ENCODE data around the gene HHAT. TPM values are rescaled to one million over a fixed set of nuclear protein-coding genes. Genes with fewer than 3 reads are reported as not detected.

Gene HHAT
- total RNA-seq, 2 experiments from 2014 or later: 5.2 to 9.5 TPM

DNA sequence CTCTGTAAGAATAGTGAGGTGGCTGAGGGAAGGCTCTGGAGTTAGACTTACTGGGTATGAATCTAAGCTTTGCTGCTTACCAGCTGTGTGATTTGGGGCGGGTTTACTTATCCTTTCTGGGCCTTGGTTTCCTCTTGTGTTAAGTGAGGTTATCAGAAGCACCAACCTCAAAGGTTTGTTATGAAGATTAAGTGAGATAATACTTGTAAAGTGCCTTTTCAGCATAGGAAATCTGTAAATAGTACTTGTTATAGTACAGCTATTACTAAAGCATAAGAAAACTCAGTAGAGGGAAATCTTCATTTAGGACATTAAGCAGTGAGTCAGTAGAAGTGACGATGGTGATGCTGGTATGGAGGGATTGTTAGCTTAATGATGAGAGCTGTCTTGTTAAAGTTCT lies 12.1 kb downstream of the HHAT start:
- no peaks in the 10 kb centered on the region for H3K9me3 ChIP-seq (ENCODE audit: low read length)
- POLR2A ChIA-PET: interaction anchor here (0.6 to 3.7 kb wide), 8 partner anchors 7 to 795 kb away, joined by 3 to 25 read pairs (median 4); partner anchors contain the start of gene HHAT
- intact Hi-C loops (cut with micrococcal nuclease; ENCODE audit: unreplicated experiment): no loop called here

GRCh38 chr1:210342986-210343780 lies 14.5 kb downstream of the HHAT start:
- ChIA-PET CTCF (ENCODE audit: unreplicated experiment) (interaction anchor here (1.0 kb wide), 1 partner anchor 10 kb away, joined by 4 read pairs; no protein-coding TSS in a partner anchor), POLR2A (interaction anchor here (0.8 to 3.7 kb wide), 5 partner anchors 10 to 97 kb away, joined by 3 to 25 read pairs (median 5); partner anchors contain the start of gene HHAT)
- intact Hi-C loops (cut with micrococcal nuclease; ENCODE audit: unreplicated experiment): no loop called here
- peak; percentile 69 for DNase-seq (ENCODE audit: low spot score)
- peak overlapping the region; percentile 71; the same call in 1 of the 2 replicates for H2AFZ ChIP-seq (ENCODE audit: low read length)
- peak overlapping the region; percentile 53 for H3K4me3 ChIP-seq (ENCODE audit: low read depth, low read length, poor library complexity, severe bottlenecking)
- TF ChIP-seq, protein P1, sequence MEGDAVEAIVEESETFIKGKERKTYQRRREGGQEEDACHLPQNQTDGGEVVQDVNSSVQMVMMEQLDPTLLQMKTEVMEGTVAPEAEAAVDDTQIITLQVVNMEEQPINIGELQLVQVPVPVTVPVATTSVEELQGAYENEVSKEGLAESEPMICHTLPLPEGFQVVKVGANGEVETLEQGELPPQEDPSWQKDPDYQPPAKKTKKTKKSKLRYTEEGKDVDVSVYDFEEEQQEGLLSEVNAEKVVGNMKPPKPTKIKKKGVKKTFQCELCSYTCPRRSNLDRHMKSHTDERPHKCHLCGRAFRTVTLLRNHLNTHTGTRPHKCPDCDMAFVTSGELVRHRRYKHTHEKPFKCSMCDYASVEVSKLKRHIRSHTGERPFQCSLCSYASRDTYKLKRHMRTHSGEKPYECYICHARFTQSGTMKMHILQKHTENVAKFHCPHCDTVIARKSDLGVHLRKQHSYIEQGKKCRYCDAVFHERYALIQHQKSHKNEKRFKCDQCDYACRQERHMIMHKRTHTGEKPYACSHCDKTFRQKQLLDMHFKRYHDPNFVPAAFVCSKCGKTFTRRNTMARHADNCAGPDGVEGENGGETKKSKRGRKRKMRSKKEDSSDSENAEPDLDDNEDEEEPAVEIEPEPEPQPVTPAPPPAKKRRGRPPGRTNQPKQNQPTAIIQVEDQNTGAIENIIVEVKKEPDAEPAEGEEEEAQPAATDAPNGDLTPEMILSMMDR (conservative IDR thresholded peaks at IDR 0.05; ENCODE audit: low read length): no peak
- TF ChIP-seq EZH2phosphoT487 (IDR thresholded peaks at IDR 0.05; ENCODE audit: borderline replicate concordance, low read depth, low read length): no peak
- H3K9me2 ChIP-seq (ENCODE audit: insufficient read depth, low read length): no peaks in the 10 kb centered on the region
- BruUV-seq (replicated peaks): no TSS peak
- H3K36me3 ChIP-seq (ENCODE audit: insufficient read depth, low read length): no peaks in the 10 kb centered on the region
- peak overlapping the region; percentile 76 for H3K4me2 ChIP-seq (ENCODE audit: low read length)
- no peaks in the 10 kb centered on the region for H3K9me3 ChIP-seq (ENCODE audit: low read length)
- H3K79me2 ChIP-seq (ENCODE audit: insufficient read depth, low read depth, low read length): no peaks in the 10 kb centered on the region
- H4K20me1 ChIP-seq (ENCODE audit: insufficient read depth, low read length): no peaks in the 10 kb centered on the region
- no peak overlapping the region for H3K27ac ChIP-seq (ENCODE audit: low read depth, low read length, poor library complexity, severe bottlenecking)
- H3K4me1 ChIP-seq (ENCODE audit: insufficient read depth, low read length, poor library complexity, severe bottlenecking): peaks cover 43% of the 10 kb centered on the region

More for the DNA sequence above, 12.1 kb downstream of the HHAT start:
- Histone ChIP-seq H3K4me3 (ENCODE audit: low read depth, low read length, poor library complexity, severe bottlenecking) (no peak overlapping the region), H3K27ac (ENCODE audit: low read depth, low read length, poor library complexity, severe bottlenecking) (no peak overlapping the region), H3K9me2 (ENCODE audit: insufficient read depth, low read length) (no peaks in the 10 kb centered on the region), H4K20me1 (ENCODE audit: insufficient read depth, low read length) (no peaks in the 10 kb centered on the region), H2AFZ (ENCODE audit: low read length) (peak overlapping the region; percentile 47; the same call in 1 of the 2 replicates), H3K79me2 (ENCODE audit: insufficient read depth, low read depth, low read length) (no peaks in the 10 kb centered on the region), H3K36me3 (ENCODE audit: insufficient read depth, low read length) (no peaks in the 10 kb centered on the region), H3K4me2 (ENCODE audit: low read length) (peak overlapping the region; percentile 14; the same call in 1 of the 2 replicates), H3K4me1 (ENCODE audit: insufficient read depth, low read length, poor library complexity, severe bottlenecking) (peaks cover 43% of the 10 kb centered on the region)
- BruUV-seq (replicated peaks): no TSS peak
- CTCF ChIA-PET (ENCODE audit: unreplicated experiment): no interaction called here
- TF ChIP-seq EZH2phosphoT487 (IDR thresholded peaks at IDR 0.05; ENCODE audit: borderline replicate concordance, low read depth, low read length): no peak
- TF ChIP-seq, protein P1 (conservative IDR thresholded peaks at IDR 0.05; ENCODE audit: low read length): no peak
- DNase-seq (ENCODE audit: low spot score): no peak

DNA sequence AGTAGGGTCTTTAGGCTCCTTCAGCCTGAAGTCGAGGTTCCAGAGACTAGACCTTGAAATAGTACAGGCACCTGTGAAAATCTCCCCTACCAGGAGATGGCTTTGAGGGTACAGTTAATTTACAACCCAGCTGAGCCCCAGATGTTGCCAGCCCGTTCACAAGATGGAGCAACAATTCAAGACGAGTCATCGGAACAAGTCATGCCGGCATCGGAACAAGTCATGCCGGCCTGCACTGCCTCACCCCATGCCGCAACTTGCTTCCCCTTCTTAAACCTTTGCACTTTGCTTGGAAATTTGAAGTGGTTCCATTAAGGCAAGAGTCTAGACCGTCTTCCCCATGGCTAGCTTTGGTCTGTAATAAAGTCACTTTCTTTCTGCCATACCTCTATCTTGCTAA lies 16.0 kb downstream of the HHAT start:
- Histone ChIP-seq H3K79me2 (ENCODE audit: insufficient read depth, low read depth, low read length) (no peaks in the 10 kb centered on the region), H3K36me3 (ENCODE audit: insufficient read depth, low read length) (no peaks in the 10 kb centered on the region), H3K4me3 (ENCODE audit: low read depth, low read length, poor library complexity, severe bottlenecking) (no peak overlapping the region), H3K4me2 (ENCODE audit: low read length) (no peak overlapping the region), H2AFZ (ENCODE audit: low read length) (no peak overlapping the region), H3K4me1 (ENCODE audit: insufficient read depth, low read length, poor library complexity, severe bottlenecking) (peaks cover 43% of the 10 kb centered on the region), H4K20me1 (ENCODE audit: insufficient read depth, low read length) (no peaks in the 10 kb centered on the region), H3K27ac (ENCODE audit: low read depth, low read length, poor library complexity, severe bottlenecking) (no peak overlapping the region), H3K9me2 (ENCODE audit: insufficient read depth, low read length) (no peaks in the 10 kb centered on the region), H3K9me3 (ENCODE audit: low read length) (no peaks in the 10 kb centered on the region)
- ChIA-PET POLR2A (interaction anchor here (2.5 kb wide), 1 partner anchor 11 kb away, joined by 13 read pairs; no protein-coding TSS in a partner anchor), CTCF (ENCODE audit: unreplicated experiment) (no interaction called here)
- no peak for DNase-seq (ENCODE audit: low spot score)
- intact Hi-C loops (cut with micrococcal nuclease; ENCODE audit: unreplicated experiment): no loop called here
- no peak for TF ChIP-seq EZH2phosphoT487 (IDR thresholded peaks at IDR 0.05; ENCODE audit: borderline replicate concordance, low read depth, low read length)
- TF ChIP-seq, protein P1 (conservative IDR thresholded peaks at IDR 0.05; ENCODE audit: low read length): no peak
- BruUV-seq (replicated peaks): no TSS peak
